ENCODE data around the gene PHIP.
A peak's percentile ranks its signal among the peaks of the same experiment; 100 is the strongest.

PHIP gene

DNA sequence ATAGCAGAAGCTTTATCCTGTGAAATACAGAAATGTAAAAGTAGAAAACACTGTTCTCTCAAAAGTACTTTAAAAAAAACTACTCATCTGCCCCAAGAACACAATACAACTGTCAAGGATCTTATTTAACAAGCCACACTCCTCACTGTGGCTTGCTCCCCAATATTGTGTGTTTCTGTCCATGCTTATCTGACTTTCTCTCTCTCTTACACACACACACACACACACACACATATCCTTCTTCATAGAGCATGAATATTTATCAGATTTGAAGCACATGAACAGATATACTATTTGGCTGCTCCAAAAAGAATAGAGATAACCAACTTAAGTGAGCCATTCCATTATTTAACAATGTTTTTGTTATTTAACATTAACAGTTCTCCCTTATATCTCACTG, 3.6 kb upstream of the PHIP start:
- DNase-seq (ENCODE audit: low read depth, low spot score), result no peak
- CTCF ChIA-PET, result no interaction called here
- no peak for TF ChIP-seq CTCF (IDR thresholded peaks at IDR 0.05; ENCODE audit: insufficient read depth, low read length, missing control alignments)
- H3K4me3 ChIP-seq (ENCODE audit: low read depth, low read length), result no peak overlapping the region
- POLR2A ChIA-PET, result no interaction called here

- no peak for TF ChIP-seq CTCF (IDR thresholded peaks at IDR 0.05; ENCODE audit: insufficient read depth, low read length, missing control alignments)
- ChIA-PET CTCF (interaction anchor here (0.7 to 1.0 kb wide), 2 partner anchors 387 to 388 kb away, joined by 3 read pairs; no protein-coding TSS in a partner anchor), POLR2A (no interaction called here)
- no peak for DNase-seq (ENCODE audit: low read depth, low spot score)
- peak overlapping the region; percentile 82 for H3K4me3 ChIP-seq (ENCODE audit: low read depth, low read length)
These were observed 1.5 kb upstream of the PHIP start for GRCh38 chr6:79079561-79080041.

DNA sequence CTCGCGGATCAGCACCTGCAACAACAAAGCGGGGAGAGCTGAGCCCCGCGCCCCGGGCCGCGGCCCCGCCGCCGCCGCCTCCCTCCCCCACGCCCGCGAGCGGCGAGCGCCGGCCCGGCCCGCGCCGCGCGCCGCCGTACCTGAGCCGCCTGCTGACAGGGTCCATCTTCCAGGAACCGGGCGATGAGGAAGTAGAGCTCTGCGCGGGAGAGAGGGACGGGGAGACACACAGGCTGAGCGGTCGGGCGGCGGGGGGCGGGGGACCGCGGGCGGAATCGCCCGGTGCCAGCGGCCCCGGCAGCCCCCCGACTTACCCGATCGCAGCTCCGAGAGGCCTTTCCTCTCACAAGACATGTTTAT, 359 bp downstream of the PHIP start:
- TF ChIP-seq CTCF (IDR thresholded peaks at IDR 0.05; ENCODE audit: insufficient read depth, low read length, missing control alignments), result no peak
- peak overlapping the region; percentile 82 for H3K4me3 ChIP-seq (ENCODE audit: low read depth, low read length)
- no peak for DNase-seq (ENCODE audit: low read depth, low spot score)
- ChIA-PET CTCF (interaction anchor here (0.9 kb wide), 1 partner anchor 11 kb away, joined by 4 read pairs; no protein-coding TSS in a partner anchor), POLR2A (interaction anchor here (1.4 to 1.5 kb wide), 2 partner anchors 17 to 29 kb away, joined by 3 to 4 read pairs; no protein-coding TSS in a partner anchor)

- ChIA-PET POLR2A (interaction anchor here (0.9 kb wide), 1 partner anchor 468 kb away, joined by 3 read pairs; no protein-coding TSS in a partner anchor), CTCF (no interaction called here)
- peak overlapping the region; percentile 82 for H3K4me3 ChIP-seq (ENCODE audit: low read depth, low read length)
- no peak for TF ChIP-seq CTCF (IDR thresholded peaks at IDR 0.05; ENCODE audit: insufficient read depth, low read length, missing control alignments)
- DNase-seq (ENCODE audit: low read depth, low spot score), result peak; percentile 63
These were observed 1.0 kb downstream of the PHIP start for GRCh38 chr6:79076782-79077641.

DNA sequence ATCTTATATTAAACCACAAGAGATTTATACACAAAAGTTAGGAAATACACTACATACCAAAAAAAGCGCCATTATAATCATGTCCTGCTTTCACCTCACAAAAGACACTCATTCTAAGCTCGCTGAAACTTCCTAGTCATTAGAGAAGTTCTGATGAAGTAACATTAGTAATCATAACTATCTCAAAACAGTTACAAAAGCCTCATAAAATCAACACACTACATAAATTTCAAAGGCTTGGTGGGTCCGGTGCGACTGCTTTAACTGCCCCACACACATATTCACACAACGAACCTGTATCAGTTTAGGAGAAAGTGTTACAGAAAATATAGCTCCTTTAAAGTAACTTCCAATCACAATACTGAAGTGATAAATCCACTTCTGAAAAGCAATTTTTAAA, 1.9 kb downstream of the PHIP start:
- ChIA-PET CTCF (no interaction called here), POLR2A (interaction anchor here (0.6 to 0.9 kb wide), 2 partner anchors 22 to 468 kb away, joined by 3 read pairs; no protein-coding TSS in a partner anchor)
- DNase-seq (ENCODE audit: low read depth, low spot score), result no peak
- no peak for TF ChIP-seq CTCF (IDR thresholded peaks at IDR 0.05; ENCODE audit: insufficient read depth, low read length, missing control alignments)
- peak overlapping the region; percentile 82 for H3K4me3 ChIP-seq (ENCODE audit: low read depth, low read length)

- TF ChIP-seq CTCF (IDR thresholded peaks at IDR 0.05; ENCODE audit: insufficient read depth, low read length, missing control alignments), result no peak
- ChIA-PET CTCF (interaction anchor here (0.6 kb wide), 1 partner anchor 25 kb away, joined by 3 read pairs; no protein-coding TSS in a partner anchor), POLR2A (no interaction called here)
- H3K4me3 ChIP-seq (ENCODE audit: low read depth, low read length), result no peak overlapping the region
- no peak for DNase-seq (ENCODE audit: low read depth, low spot score)
These were observed 4.2 kb downstream of the PHIP start for GRCh38 chr6:79073888-79074287.
